NCI-H460 (cell line): Measurements from ENCODE around the gene CHMP2B. TPM values are rescaled to one million over a fixed set of nuclear protein-coding genes. Genes with fewer than 3 reads are reported as not detected.

Experiments
- DNase-seq: peaks from one replicate; pipeline ENCODE4 v3.0.0-alpha.2; 2016; ENCODE audit warnings: low read depth; ENCODE audit errors: extremely low read depth
- polyA plus RNA-seq: library from polyadenylated mRNA; depleted of rRNA; stranded (reverse); fragments of >200 nt; gene quantifications from 2 replicates; pipeline ENCODE4 v1.2.3, GENCODE V29; 2014; cell fraction: nucleus; rRNA removed
- total RNA-seq: library from RNA; depleted of rRNA; stranded (reverse); fragments of >200 nt; shearing (Covaris generic); gene quantifications from 2 replicates; pipeline ENCODE4 v1.2.3, GENCODE V29; 2014; rRNA removed

The CHMP2B gene
- total RNA-seq: 19.7 and 21.7 TPM in 2 replicates
- polyA plus RNA-seq: 10.6 and 20.6 TPM in 2 replicates

DNA sequence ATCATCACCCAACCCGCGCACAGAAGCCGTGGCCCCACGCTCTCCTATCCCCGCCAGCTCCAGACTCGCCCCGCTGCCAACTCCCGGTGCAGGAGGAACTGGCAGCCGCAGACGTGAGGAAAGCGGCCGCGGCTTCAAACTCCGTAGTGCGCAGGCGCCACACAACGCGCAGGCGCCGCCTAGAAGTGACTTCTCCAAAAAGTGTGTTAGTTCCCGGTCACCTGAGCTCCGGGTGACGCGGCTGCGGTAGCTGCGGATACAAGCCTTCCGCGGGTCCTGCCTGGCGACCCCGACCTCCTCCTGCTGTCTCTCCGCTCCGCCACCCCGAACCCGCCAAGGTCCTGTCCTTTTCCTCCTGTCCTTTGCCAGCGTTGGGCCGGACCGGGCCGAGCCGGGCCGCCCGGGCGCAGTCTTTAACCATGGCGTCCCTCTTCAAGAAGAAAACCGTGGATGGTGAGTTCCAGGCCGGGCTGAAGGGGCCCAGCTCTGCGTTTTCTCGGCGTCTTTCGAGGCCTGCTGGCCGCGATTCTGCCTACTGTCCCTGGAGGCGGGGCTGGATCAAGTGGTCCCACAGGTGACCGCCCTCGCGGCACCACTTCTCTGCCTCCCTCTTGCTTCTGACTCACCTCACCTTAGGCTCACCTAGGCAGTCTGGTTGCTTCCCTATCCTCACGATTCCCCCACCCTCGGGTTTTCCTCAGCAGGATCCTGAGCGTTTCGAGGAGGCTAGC lies at the start of gene CHMP2B:
Gene CHMP2B (plus strand): TSS at position 206 of the 731 bp plus-strand sequence. CDS start 214 bp downstream, at position 420.
- peak; percentile 84 for DNase-seq

DNA sequence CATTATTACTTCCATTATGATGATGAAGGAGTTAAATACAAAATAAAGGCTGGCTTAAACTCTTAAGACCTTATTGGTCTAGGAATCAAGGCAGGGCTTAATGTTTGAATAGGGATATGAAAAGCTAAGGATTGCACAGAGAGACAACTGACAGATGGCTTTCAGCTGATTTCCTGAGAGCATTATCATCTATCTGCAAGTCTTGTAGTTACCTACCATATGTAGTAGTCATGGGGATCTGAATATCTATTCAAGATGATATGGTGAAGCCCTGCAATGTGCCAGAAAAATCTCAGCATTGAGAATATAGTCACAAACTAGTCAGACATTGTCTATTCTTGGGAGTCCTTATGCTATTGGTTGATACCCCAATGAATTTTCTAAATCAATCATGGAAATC lies 47.5 kb upstream of the CHMP2B start:
- DNase-seq: no peak

DNA sequence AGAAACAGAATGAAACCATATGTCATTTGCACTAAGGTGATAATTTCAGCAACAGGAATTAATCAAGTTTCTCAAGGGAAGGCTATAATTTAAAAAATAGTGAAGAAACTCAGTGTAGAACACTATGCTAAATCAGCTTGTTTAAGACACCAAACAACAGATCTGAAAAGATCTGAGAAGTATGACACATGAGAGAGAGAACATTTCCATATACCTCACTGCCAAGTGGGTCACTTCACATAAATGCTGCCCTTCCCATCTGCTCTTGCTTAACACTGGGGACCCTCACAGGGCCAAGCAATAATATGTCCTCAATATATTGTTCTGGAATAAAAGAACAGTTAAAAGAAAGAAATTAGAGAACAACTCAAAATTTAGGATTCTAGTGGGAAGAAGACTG lies 45.6 kb upstream of the CHMP2B start:
- no peak for DNase-seq

DNA sequence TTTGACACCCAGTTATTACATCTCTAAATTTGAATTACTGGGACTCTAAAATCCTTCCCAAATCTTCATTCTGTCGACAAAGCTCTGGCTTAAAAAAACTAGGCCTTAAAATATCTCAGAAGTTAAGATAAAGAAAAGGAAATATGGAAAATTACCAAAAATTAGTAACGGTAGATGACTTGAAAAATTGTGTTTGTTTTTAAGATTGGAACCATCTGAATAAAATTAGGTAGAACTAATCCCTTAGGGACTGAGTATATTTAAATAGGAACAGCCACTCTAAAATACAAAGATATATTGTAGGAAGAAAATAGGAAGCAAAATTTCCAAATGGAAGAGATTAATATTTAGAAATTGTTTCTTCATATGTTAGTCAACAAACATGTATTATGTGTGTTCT lies 45.1 kb upstream of the CHMP2B start:
- DNase-seq: no peak

GRCh38 chr3:87186608-87187159 lies 40.4 kb upstream of the CHMP2B start:
- DNase-seq: no peak

DNA sequence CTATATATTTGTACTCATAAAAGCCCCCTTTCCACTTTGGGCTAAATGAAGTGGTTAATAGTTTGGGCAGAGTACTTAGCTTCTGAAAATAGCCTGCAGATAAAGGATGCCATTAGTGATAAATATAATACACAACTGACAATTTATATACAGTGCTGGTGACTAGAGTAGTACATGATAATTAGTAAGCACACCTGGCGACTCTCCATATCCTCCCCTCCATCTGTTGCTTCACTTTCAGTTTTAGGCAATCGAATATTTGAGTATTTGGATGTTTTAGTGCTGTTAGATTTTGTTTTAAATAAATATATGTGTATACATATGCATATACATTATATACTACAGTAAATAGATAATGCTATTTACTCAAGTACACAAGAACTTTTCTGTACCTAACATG lies 35.9 kb upstream of the CHMP2B start:
- DNase-seq: no peak

DNA sequence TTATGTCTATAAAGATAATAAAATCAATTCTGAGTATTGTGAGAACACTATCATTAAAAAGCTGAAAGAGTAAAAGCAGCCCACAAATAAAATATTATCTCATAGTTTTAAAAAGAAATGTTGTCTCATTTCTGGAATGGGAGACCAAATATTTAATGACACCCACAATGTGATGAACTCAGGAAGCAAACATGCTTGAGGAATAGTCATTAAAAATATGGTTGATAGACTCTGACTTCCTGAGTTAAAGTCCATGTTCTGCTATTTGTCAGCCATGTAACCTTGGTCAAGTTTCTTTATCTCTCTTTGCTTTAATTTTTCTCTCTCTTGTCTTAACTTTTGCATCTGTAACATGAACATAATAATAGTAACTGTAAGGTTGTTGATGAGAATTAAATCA lies 35.5 kb upstream of the CHMP2B start:
- no peak for DNase-seq

GRCh38 chr3:87196879-87197278 lies 30.2 kb upstream of the CHMP2B start:
- DNase-seq: no peak

GRCh38 chr3:87197531-87197930 lies 29.6 kb upstream of the CHMP2B start:
- no peak for DNase-seq

GRCh38 chr3:87198774-87199173 lies 28.3 kb upstream of the CHMP2B start:
- DNase-seq: no peak

- no peak for DNase-seq
Observed at GRCh38 chr3:87199628-87200027, 27.5 kb upstream of the CHMP2B start.

- no peak for DNase-seq
Observed at GRCh38 chr3:87200060-87200647, 27.0 kb upstream of the CHMP2B start.

GRCh38 chr3:87201727-87202126 lies 25.4 kb upstream of the CHMP2B start:
- DNase-seq: no peak

- DNase-seq: no peak
Observed at GRCh38 chr3:87203809-87204208, 23.3 kb upstream of the CHMP2B start.

GRCh38 chr3:87206070-87206469 lies 21.0 kb upstream of the CHMP2B start:
- DNase-seq: no peak

- no peak for DNase-seq
Observed at GRCh38 chr3:87206635-87207034, 20.5 kb upstream of the CHMP2B start.

GRCh38 chr3:87207460-87207859 lies 19.6 kb upstream of the CHMP2B start:
- DNase-seq: no peak

- DNase-seq: no peak
Observed at GRCh38 chr3:87209111-87209510, 18.0 kb upstream of the CHMP2B start.

GRCh38 chr3:87218560-87218959 lies 8.5 kb upstream of the CHMP2B start:
- DNase-seq: no peak

GRCh38 chr3:87219611-87220010 lies 7.5 kb upstream of the CHMP2B start:
- DNase-seq: no peak

DNA sequence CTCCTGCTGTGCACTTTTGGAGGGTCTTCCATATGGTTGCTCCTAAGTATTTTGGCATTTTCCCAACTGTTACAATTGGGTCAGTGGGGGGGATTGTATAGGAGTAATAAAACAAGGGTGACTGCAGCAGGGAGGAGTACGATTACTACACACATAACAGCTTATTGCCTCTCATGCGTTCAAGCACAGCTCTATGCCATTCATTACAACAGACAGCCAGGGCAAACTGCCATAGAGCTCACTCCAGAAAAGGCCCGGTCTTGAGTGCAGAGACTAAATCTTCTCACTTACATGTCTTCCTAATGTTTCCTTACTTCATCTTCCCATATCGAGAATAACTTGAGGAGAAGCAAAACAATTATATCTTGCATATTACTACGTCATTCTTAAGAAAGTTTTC lies 1.4 kb upstream of the CHMP2B start:
- no peak for DNase-seq

DNA sequence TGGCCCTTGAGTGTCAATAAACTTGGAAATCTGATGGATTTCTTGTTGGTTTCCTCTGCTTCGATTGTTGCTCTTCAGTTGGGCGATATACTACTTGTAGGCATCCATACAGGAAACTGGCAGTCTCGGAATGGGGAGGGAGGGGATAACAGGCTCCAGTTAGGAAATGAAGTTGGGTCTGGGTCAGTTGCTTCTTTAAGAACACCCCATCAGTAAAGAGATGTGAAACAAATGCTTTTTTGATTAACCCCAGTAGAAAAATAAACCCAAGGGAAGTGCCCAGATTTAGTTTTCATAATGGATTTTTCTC lies 681 bp downstream of the CHMP2B start:
- DNase-seq: no peak
